ENCODE data around the gene EHF.

The EHF gene

DNA sequence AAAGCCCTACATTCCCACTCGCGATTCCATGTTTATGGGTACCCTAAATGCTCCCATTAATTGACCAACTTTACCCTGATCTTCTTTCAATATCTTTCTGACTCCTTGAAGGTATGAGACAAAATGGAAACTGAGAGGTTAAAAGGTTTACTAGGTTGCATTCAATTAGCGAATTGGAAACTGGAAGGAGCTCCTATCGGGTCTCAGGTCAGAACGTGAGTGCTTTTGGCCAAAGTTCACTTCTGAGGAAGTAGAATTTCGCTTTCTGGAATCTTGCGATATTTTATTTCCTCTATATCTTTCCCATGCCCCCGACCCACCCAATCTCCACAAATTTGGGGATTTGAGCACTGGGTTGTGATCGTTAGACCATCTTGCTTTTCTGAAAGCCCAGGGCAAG lies 2.6 kb downstream of the EHF start:
- no peak for DNase-seq (ENCODE audit: extremely low read depth in 1 of 2, low read depth in 1 of 2)

GRCh38 chr11:34624069-34624468 lies 3.2 kb downstream of the EHF start:
- peak in 1 of 2 donors; percentile 32 for DNase-seq (ENCODE audit: extremely low read depth in 1 of 2, low read depth in 1 of 2)

GRCh38 chr11:34625576-34625975 lies 4.7 kb downstream of the EHF start:
- DNase-seq (ENCODE audit: extremely low read depth in 1 of 2, low read depth in 1 of 2), result no peak

DNA sequence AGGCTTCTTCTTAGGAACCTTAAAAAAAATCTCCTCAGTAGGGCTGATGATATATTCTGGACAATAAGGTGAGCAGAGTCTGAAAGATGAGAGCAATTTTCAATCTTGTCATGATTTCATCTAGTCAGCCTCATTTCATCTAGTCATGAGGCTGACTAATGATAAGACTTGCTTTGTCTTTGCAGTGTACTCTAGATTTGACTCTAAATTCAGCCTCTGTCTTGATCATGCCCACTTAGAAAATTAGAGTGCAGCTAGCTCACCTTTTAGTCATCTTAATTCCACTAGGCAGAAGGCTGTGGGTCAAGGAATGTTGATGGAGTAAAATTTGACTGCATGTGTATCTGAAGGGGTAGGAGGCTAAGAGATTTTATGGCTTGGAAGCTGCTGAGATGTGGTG lies 5.5 kb downstream of the EHF start:
- DNase-seq (ENCODE audit: extremely low read depth in 1 of 2, low read depth in 1 of 2), result no peak

- no peak for DNase-seq (ENCODE audit: extremely low read depth in 1 of 2, low read depth in 1 of 2)
Measured at GRCh38 chr11:34627197-34627596, 6.3 kb downstream of the EHF start.

DNA sequence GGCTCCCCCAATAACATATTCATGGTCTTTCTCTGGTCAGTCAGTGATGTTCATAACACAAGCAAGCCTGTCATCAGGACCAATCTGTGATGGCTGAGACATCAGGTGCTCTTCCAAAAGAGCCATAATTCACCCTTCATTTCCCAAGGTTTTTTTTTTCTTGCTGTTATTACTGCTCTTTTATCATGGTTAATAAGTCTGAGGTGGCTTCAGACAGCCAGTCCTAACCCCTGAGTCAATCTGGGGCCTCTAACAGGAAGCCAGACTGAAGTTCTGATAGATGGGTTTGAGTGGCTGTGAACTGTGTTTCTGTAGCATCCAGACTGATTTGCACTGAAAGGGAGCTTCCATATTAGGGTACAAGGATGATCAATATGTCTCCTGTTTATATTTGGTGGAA lies 8.8 kb downstream of the EHF start:
- no peak for DNase-seq (ENCODE audit: extremely low read depth in 1 of 2, low read depth in 1 of 2)

- no peak for DNase-seq (ENCODE audit: extremely low read depth in 1 of 2, low read depth in 1 of 2)
Measured at GRCh38 chr11:34630544-34630943, 9.7 kb downstream of the EHF start.

GRCh38 chr11:34631297-34631696 lies 10.4 kb downstream of the EHF start:
- no peak for DNase-seq (ENCODE audit: extremely low read depth in 1 of 2, low read depth in 1 of 2)

GRCh38 chr11:34631737-34632104 lies 10.8 kb downstream of the EHF start:
- no peak for DNase-seq (ENCODE audit: extremely low read depth in 1 of 2, low read depth in 1 of 2)

DNA sequence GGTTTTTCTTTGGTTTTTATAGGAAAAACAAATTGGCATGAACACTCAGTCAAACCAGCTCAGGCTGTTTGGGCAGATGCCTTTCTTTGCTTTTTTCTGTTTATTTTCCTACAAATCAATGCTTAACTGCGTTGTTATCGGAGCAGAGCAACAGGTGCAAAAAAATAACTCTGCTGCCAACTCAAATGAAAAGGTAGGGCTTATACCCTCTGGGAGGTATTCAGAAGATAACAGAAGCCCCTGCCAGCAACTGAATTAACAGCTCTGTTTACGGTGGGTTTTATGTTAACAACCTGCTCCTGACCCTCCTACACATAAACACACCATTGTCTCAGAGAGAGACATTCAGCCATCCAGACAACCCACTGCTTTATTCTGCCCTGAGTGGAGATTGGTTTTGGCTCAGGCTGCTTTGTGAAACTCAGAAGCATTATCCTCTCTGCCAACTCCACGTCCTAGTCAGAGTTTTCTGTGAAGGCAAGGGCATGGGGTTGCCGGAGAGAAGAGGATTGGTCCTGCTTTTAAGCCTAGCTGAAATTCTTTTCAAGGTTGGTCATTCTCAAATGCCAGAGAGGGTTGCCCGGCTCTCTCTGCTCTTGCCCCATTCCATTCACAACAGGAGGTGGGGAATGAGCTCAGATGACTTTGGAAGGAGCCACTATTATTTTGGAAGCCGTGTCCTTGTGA lies 11.4 kb downstream of the EHF start:
- DNase-seq (ENCODE audit: extremely low read depth in 1 of 2, low read depth in 1 of 2), result no peak

GRCh38 chr11:34633640-34633989 lies 12.7 kb downstream of the EHF start:
- no peak for DNase-seq (ENCODE audit: extremely low read depth in 1 of 2, low read depth in 1 of 2)

GRCh38 chr11:34633990-34634693 lies 13.2 kb downstream of the EHF start:
- DNase-seq (ENCODE audit: extremely low read depth in 1 of 2, low read depth in 1 of 2), result no peak

DNA sequence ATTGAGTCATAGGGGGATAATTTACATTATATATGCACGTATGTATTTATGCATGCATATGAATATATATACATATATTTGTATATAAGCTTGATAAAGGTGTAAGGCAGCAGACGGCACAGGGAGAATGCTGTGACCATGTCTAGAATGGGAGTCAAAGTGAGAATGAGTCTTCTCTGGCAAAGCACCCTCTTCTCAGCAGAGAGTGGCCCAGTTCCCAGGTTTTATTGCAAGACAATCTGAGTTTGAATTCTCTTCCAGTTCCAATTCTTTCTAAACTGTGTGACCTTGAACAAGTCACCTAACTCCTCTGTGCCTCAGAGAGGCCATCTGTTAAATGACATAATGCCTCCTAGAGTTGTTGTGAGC lies 13.8 kb downstream of the EHF start:
- DNase-seq (ENCODE audit: extremely low read depth in 1 of 2, low read depth in 1 of 2), result no peak

DNA sequence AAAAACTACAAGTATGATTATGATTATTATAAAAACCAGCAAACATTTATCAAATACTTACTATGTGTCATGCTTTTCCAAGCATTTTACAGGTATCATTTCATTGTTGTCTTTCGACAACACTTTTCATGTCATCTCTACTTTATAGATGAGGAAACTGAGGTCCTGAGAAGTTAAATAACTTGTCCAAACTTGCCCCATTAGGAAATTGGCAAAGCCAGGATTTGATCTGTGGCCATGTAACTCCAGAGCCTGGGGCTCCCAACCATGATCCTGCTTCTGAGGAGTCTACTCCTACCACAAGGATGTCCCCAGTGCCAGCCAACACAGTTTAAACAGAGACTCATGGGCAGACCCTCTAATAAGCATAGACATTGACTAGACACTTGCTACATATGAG lies 15.2 kb downstream of the EHF start:
- no peak for DNase-seq (ENCODE audit: extremely low read depth in 1 of 2, low read depth in 1 of 2)

- no peak for DNase-seq (ENCODE audit: extremely low read depth in 1 of 2, low read depth in 1 of 2)
Measured at GRCh38 chr11:34637303-34637702, 16.4 kb downstream of the EHF start.

DNA sequence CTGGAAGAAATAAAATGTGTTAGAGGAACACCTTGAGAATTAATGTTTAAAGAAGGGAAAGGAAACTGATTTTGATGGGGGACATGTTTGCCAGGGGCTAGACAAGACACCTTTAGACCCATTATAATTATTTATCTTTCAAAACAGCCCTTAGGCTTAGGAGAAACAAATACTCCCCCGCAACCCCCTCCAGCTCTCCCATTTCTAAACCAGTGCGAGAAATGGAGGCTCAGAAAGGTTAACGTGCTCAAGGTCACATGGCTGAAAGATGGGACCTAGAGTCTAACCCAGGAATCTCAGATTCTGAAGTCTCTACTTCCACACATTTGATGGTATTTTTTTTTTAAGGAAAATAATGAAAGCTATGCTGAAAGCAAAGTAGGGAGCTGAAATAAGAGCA lies 18.0 kb downstream of the EHF start:
- no peak for DNase-seq (ENCODE audit: extremely low read depth in 1 of 2, low read depth in 1 of 2)

DNA sequence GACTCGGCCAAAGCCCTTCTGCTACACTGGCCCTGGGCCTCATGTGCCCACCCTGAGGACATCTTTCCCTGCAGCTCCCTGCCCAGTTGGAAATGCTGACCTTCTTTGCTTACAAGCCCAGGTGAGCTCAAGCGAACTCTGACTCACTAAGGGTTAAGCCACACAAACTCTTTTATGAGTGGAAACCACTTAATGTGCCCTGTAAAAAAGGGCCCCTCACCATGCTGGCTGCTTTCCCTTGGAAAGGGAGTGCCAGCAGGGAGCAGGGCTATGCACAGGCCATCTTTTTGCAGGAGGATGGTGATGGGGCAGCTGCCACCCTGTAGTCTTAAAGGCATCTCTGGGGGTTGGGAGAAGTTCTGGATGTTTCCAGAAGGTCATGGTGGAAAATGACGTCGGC lies 18.7 kb downstream of the EHF start:
- no peak for DNase-seq (ENCODE audit: extremely low read depth in 1 of 2, low read depth in 1 of 2)

DNA sequence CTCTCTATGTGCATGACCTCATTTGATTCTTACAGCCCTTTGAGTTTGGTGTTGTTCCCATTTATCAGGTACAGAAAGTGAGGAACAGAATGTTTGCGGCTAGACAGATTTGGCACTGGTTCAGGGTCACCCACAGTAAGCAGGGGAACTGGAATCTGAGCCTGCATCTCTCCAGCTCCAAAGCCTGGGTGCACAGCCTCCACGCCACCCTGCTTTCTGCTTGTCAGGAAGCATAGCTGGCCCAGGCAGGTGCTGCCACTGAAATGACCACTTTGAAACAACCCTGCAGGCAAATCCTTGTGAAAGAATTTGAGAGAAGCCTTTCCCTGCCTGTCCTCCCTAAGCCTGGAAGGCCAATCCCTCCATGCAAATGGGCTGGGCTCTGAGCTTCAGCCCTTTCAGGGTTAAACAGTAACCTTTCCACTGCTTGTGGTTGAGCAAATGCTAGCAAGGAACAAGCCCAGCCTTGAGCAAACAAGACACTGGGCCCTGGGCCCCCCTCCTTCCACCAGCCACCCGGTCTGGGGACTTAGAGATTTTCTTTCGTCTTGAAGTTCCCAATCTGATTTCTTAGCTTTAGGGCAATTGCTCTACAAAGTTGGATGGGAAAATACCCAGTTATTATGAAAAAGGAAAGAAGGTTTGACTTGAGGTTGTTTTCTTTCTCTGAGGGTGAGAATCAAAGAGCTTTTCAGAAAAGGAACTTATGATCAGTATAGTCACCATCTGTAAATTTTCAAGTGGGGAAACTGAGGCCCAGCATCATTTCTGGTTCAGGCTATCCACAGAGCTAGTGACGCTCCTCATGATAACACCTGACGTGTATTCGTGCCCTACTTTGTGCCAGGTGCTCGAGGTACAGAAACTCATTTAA lies 19.4 kb downstream of the EHF start:
- DNase-seq (ENCODE audit: extremely low read depth in 1 of 2, low read depth in 1 of 2), result no peak

DNA sequence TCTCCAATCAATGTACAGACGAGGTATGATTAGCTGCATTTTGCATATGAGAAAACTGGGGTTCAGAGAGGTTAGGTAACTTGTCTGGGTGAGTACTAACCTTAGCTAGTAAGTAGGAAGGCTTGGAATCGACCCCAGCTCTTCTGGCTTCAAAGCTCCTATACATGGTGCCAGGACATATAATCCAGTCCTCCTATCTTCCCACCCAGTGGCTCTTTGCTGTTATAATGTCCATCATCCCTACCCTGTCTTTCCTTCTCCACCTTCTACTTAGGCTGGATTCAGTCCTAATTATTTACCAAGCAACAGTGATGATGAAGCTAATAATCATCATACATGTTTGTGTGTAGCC lies 20.0 kb downstream of the EHF start:
- DNase-seq (ENCODE audit: extremely low read depth in 1 of 2, low read depth in 1 of 2), result no peak

GRCh38 chr11:34641456-34641855 lies 20.6 kb downstream of the EHF start:
- no peak for DNase-seq (ENCODE audit: extremely low read depth in 1 of 2, low read depth in 1 of 2)

GRCh38 chr11:34642001-34642554 lies 21.2 kb downstream of the EHF start:
- no peak for DNase-seq (ENCODE audit: extremely low read depth in 1 of 2, low read depth in 1 of 2)

- no peak for DNase-seq (ENCODE audit: extremely low read depth in 1 of 2, low read depth in 1 of 2)
Measured at GRCh38 chr11:34642873-34643272, 22.0 kb downstream of the EHF start.

Data from stimulated activated CD8-positive, alpha-beta memory T cell treated with anti-CD3 and anti-CD28 coated beads, Interleukin-7, amount 100 ng/mL, for 48 hours (primary cell).